Keratinocyte (primary cell): ENCODE measurements around the gene NT5DC3. TPM values are rescaled to one million over a fixed set of nuclear protein-coding genes. Genes with fewer than 3 reads are reported as not detected.

ENCODE experiments used
- DNase-seq: peaks from one replicate; pipeline ENCODE4 v3.0.0-alpha.2; 2011; ENCODE audit warnings: low read depth, missing footprints, low spot score
- FAIRE-seq: peaks from 2 replicates; lab custom pipeline; 2011; peaks lifted over from hg19 to GRCh38; lab: Jason Lieb, UNC
- H2AFZ ChIP-seq: 2 replicates; pipeline ENCODE4 v1.6.0; 2012; ENCODE audit warnings: low read length, control low read depth, inconsistent platforms; ENCODE audit not compliant: control insufficient read depth
- H3K27ac ChIP-seq: 2 replicates; pipeline ENCODE4 v1.5.1; 2011; ENCODE audit warnings: low read length; ENCODE audit not compliant: control insufficient read depth, insufficient read depth
- H3K27me3 ChIP-seq: 3 replicates; pipeline ENCODE4 v1.6.0; 2011; ENCODE audit warnings: low read length; ENCODE audit not compliant: control insufficient read depth, insufficient read depth; ENCODE audit errors: extremely low read depth
- H3K36me3 ChIP-seq, 2 experiments: 2 replicates in 1 of 2; 3 replicates in 1 of 2; pipeline ENCODE4 v1.5.1; 2011; ENCODE audit warnings: low read length in 2 of 2, mild to moderate bottlenecking in 1 of 2; ENCODE audit not compliant: control insufficient read depth in 2 of 2, insufficient read depth in 2 of 2; ENCODE audit errors: extremely low read depth in 1 of 2
- H3K4me1 ChIP-seq: 3 replicates; pipeline ENCODE4 v1.5.1; 2011; ENCODE audit warnings: low read length; ENCODE audit not compliant: control insufficient read depth, insufficient read depth; ENCODE audit errors: extremely low read depth
- H3K4me2 ChIP-seq: 3 replicates; pipeline ENCODE4 v1.6.0; 2011; ENCODE audit warnings: low read depth, low read length; ENCODE audit not compliant: control insufficient read depth, insufficient read depth; ENCODE audit errors: extremely low read depth
- H3K4me3 ChIP-seq, 3 experiments: fragments of 200-600 bp in 1 of 3; sonication (generic) in 1 of 3; 2 replicates in 2 of 3; 3 replicates in 1 of 3; pipeline ENCODE4 v1.5.1; 2011 to 2016; ENCODE audit warnings: low read length in 3 of 3, mild to moderate bottlenecking in 3 of 3, control low read depth in 2 of 3, inconsistent platforms in 1 of 3, low read depth in 1 of 3, mixed read lengths in 1 of 3, mixed run types in 1 of 3, moderate library complexity in 1 of 3; ENCODE audit not compliant: control insufficient read depth in 2 of 3, insufficient read depth in 2 of 3; ENCODE audit errors: extremely low read depth in 1 of 3
- H3K79me2 ChIP-seq: 2 replicates; pipeline ENCODE4 v1.6.0; 2012; ENCODE audit warnings: low read length; ENCODE audit not compliant: control insufficient read depth, insufficient read depth
- H3K9ac ChIP-seq: 3 replicates; pipeline ENCODE4 v1.6.0; 2011; ENCODE audit warnings: low read length; ENCODE audit not compliant: control insufficient read depth, insufficient read depth; ENCODE audit errors: extremely low read depth
- H3K9me1 ChIP-seq: 3 replicates; pipeline ENCODE4 v1.6.0; 2011; ENCODE audit warnings: low read length; ENCODE audit not compliant: control insufficient read depth, insufficient read depth; ENCODE audit errors: extremely low read depth
- H3K9me3 ChIP-seq: 2 replicates; pipeline ENCODE4 v1.5.1; 2012; ENCODE audit warnings: low read depth, low read length; ENCODE audit not compliant: control insufficient read depth
- H4K20me1 ChIP-seq: 3 replicates; pipeline ENCODE4 v1.6.0; 2011; ENCODE audit warnings: low read length; ENCODE audit not compliant: control insufficient read depth, insufficient read depth; ENCODE audit errors: extremely low read depth
- EZH2 ChIP-seq: IDR thresholded peaks from one replicate; pipeline ENCODE4 v1.6.1; 2012; ENCODE audit warnings: inconsistent platforms, mild to moderate bottlenecking, low read length, moderate library complexity
- dilution Hi-C: fragments of 300-500 bp; cut with MboI; formaldehyde crosslinking; loops from one replicate; pipeline ENCODE4 v1.7.0; 2020; ENCODE audit warnings: low sequenced_read_pairs; ENCODE audit not compliant: extremely low pct_ligation_motif_present
- polyA plus RNA-seq, 5 experiments: library from polyadenylated mRNA; depleted of rRNA in 3 of 5; stranded (reverse) in 3 of 5; stranded (forward) in 1 of 5; unstranded in 1 of 5; fragments of >200 nt; gene quantifications; 1 replicate in 1 of 5; 2 replicates in 3 of 5; 3 replicates in 1 of 5; pipeline versions ENCODE4 v1.2.1 to v1.2.3, GENCODE V29; 2011 to 2012; ENCODE audit warnings: missing spikeins in 2 of 5, low read depth in 1 of 5, low replicate concordance in 1 of 5
- TF ChIP-seq, protein P1 (sequence below), 3 experiments: IDR thresholded peaks in 1 of 3; conservative IDR thresholded peaks in 1 of 3; optimal IDR thresholded peaks in 1 of 3; 2 replicates in 2 of 3; 3 replicates in 1 of 3; pipeline versions ENCODE3 to v1.5.1; 2011; ENCODE audit warnings: low read length in 3 of 3, mild to moderate bottlenecking in 3 of 3, moderate library complexity in 2 of 3, control low read depth in 1 of 3, inconsistent platforms in 1 of 3; ENCODE audit not compliant: insufficient read depth in 2 of 3; ENCODE audit errors: extremely low read depth in 1 of 3

Gene NT5DC3
- polyA plus RNA-seq, 1 donor (not counting 4 experiments of a cell fraction or from before 2014, with no cell fraction given), result 12.8 TPM

DNA sequence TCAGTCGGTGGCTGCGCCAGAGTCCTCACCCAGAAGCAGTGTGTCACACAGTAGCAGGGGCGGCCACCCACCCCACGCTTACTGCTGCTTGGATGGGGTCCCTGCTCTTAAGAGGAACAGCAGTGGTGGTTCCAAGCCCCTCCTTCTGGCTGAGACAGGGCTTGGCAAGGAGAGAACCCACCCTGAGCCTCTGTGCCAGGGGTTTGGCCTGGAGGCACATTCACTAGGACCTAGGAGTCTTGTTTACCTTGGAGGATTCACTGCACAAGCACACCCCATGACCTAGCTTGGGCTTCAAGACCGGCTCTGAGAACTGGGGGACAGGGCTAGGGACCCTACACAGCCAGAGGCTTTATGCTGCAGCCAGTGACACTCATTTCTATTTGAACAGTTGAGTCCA lies 78.6 kb downstream of the NT5DC3 start:
- Histone ChIP-seq H3K9ac (no peak overlapping the region), H3K4me1 (no peaks in the 10 kb centered on the region), H3K9me1 (no peaks in the 10 kb centered on the region), H3K36me3 (peaks cover 31 to 36% of the 10 kb centered on the region in 2 experiments), H3K27me3 (no peaks in the 10 kb centered on the region), H3K4me2 (no peak overlapping the region), H4K20me1 (no peaks in the 10 kb centered on the region), H3K9me3 (no peaks in the 10 kb centered on the region), H2AFZ (no peak overlapping the region), H3K79me2 (no peaks in the 10 kb centered on the region), H3K27ac (no peak overlapping the region), H3K4me3 (no peak overlapping the region)
- dilution Hi-C loops, result no loop called here
- FAIRE-seq, result no peak
- no peak for DNase-seq
- no peak for TF ChIP-seq EZH2
- TF ChIP-seq, protein P1, sequence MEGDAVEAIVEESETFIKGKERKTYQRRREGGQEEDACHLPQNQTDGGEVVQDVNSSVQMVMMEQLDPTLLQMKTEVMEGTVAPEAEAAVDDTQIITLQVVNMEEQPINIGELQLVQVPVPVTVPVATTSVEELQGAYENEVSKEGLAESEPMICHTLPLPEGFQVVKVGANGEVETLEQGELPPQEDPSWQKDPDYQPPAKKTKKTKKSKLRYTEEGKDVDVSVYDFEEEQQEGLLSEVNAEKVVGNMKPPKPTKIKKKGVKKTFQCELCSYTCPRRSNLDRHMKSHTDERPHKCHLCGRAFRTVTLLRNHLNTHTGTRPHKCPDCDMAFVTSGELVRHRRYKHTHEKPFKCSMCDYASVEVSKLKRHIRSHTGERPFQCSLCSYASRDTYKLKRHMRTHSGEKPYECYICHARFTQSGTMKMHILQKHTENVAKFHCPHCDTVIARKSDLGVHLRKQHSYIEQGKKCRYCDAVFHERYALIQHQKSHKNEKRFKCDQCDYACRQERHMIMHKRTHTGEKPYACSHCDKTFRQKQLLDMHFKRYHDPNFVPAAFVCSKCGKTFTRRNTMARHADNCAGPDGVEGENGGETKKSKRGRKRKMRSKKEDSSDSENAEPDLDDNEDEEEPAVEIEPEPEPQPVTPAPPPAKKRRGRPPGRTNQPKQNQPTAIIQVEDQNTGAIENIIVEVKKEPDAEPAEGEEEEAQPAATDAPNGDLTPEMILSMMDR (optimal IDR thresholded peaks at IDR 0.05 in 1 of 3, IDR thresholded peaks at IDR 0.05 in 1 of 3, conservative IDR thresholded peaks at IDR 0.05 in 1 of 3; ENCODE audit: extremely low read depth in 1 of 3, insufficient read depth in 2 of 3, low read length in 3 of 3), result no peak

DNA sequence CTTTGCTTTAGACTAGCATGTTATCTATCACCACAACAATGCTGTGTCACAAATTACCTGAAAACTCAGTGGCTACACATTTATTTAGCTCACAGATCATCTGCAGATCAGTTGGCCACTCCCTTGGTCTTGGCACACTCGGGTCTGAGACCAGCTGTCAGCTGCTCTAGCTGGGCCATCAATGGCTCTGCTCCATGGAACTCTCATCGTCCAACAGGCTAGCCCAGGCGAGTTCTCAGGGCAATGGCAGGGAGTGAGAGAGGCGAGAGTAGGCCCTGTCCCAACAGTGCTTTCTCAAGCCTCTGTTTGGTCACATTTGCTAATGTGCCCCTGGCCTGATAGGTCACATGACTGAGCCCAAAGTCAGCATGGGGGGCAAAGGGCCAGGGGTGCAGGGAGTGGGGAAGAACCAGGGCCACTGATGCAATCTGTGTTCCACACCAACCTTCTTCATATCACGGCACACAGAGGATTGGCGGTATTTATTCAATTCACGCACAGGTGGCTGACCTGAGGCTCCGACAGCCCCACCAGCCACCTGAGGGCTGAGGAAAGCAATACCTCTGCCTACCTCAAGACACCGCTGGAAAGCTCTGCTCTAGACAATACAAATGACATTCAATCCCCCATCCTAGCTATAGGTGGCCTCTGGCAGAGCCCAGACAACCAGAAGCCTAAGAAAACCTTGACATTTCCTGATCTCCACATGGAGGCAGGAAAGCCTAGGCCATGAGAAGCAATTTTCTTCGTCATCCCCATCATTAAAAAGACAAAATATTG lies 82.5 kb downstream of the NT5DC3 start:
- H3K9me1 ChIP-seq, result no peaks in the 10 kb centered on the region
- dilution Hi-C loops, result no loop called here

More for the DNA sequence above, 82.5 kb downstream of the NT5DC3 start:
- Histone ChIP-seq H4K20me1 (no peaks in the 10 kb centered on the region), H3K4me1 (no peaks in the 10 kb centered on the region), H3K79me2 (no peaks in the 10 kb centered on the region), H3K4me2 (no peak overlapping the region), H2AFZ (no peak overlapping the region), H3K27ac (no peak overlapping the region), H3K9ac (no peak overlapping the region), H3K27me3 (no peaks in the 10 kb centered on the region), H3K4me3 (no peak overlapping the region), H3K36me3 (peaks cover 11 to 14% of the 10 kb centered on the region in 2 experiments), H3K9me3 (no peaks in the 10 kb centered on the region)
- no peak for TF ChIP-seq EZH2
- TF ChIP-seq, protein P1 (optimal IDR thresholded peaks at IDR 0.05 in 1 of 3, IDR thresholded peaks at IDR 0.05 in 1 of 3, conservative IDR thresholded peaks at IDR 0.05 in 1 of 3; ENCODE audit: extremely low read depth in 1 of 3, insufficient read depth in 2 of 3, low read length in 3 of 3), result no peak
- no peak for DNase-seq
- FAIRE-seq, result no peak
